ENCODE results near the gene ZNF672.

GRCh38 chr1:248849637-248850036 lies 11.6 kb downstream of the ZNF672 start:
- TF ChIP-seq, protein P1, sequence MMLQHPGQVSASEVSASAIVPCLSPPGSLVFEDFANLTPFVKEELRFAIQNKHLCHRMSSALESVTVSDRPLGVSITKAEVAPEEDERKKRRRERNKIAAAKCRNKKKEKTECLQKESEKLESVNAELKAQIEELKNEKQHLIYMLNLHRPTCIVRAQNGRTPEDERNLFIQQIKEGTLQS (IDR thresholded peaks at IDR 0.05), result no peak
- TF ChIP-seq SP1 (IDR thresholded peaks at IDR 0.05) (no peak), CTCF (IDR thresholded peaks at IDR 0.05; ENCODE audit: low read depth, low read length, missing input control) (no peak), RAD21 (IDR thresholded peaks at IDR 0.05) (no peak), YY1 (IDR thresholded peaks at IDR 0.05) (no peak), TAF1 (conservative IDR thresholded peaks at IDR 0.05) (no peak), JUND (IDR thresholded peaks at IDR 0.05) (no peak), EGR1 (IDR thresholded peaks at IDR 0.05; ENCODE audit: low read depth in 2 of 2) (no peak), GABPA (IDR thresholded peaks at IDR 0.05 in 1 of 2, conservative IDR thresholded peaks at IDR 0.05 in 1 of 2) (no peak), FOXA2 (IDR thresholded peaks at IDR 0.05) (no peak)
- TF ChIP-seq, protein P2, sequence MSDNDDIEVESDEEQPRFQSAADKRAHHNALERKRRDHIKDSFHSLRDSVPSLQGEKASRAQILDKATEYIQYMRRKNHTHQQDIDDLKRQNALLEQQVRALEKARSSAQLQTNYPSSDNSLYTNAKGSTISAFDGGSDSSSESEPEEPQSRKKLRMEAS (IDR thresholded peaks at IDR 0.05), result no peak
- TF ChIP-seq, protein P3, sequence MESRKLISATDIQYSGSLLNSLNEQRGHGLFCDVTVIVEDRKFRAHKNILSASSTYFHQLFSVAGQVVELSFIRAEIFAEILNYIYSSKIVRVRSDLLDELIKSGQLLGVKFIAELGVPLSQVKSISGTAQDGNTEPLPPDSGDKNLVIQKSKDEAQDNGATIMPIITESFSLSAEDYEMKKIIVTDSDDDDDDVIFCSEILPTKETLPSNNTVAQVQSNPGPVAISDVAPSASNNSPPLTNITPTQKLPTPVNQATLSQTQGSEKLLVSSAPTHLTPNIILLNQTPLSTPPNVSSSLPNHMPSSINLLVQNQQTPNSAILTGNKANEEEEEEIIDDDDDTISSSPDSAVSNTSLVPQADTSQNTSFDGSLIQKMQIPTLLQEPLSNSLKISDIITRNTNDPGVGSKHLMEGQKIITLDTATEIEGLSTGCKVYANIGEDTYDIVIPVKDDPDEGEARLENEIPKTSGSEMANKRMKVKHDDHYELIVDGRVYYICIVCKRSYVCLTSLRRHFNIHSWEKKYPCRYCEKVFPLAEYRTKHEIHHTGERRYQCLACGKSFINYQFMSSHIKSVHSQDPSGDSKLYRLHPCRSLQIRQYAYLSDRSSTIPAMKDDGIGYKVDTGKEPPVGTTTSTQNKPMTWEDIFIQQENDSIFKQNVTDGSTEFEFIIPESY (IDR thresholded peaks at IDR 0.05), result no peak
- TF ChIP-seq, protein P4, sequence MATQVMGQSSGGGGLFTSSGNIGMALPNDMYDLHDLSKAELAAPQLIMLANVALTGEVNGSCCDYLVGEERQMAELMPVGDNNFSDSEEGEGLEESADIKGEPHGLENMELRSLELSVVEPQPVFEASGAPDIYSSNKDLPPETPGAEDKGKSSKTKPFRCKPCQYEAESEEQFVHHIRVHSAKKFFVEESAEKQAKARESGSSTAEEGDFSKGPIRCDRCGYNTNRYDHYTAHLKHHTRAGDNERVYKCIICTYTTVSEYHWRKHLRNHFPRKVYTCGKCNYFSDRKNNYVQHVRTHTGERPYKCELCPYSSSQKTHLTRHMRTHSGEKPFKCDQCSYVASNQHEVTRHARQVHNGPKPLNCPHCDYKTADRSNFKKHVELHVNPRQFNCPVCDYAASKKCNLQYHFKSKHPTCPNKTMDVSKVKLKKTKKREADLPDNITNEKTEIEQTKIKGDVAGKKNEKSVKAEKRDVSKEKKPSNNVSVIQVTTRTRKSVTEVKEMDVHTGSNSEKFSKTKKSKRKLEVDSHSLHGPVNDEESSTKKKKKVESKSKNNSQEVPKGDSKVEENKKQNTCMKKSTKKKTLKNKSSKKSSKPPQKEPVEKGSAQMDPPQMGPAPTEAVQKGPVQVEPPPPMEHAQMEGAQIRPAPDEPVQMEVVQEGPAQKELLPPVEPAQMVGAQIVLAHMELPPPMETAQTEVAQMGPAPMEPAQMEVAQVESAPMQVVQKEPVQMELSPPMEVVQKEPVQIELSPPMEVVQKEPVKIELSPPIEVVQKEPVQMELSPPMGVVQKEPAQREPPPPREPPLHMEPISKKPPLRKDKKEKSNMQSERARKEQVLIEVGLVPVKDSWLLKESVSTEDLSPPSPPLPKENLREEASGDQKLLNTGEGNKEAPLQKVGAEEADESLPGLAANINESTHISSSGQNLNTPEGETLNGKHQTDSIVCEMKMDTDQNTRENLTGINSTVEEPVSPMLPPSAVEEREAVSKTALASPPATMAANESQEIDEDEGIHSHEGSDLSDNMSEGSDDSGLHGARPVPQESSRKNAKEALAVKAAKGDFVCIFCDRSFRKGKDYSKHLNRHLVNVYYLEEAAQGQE (IDR thresholded peaks at IDR 0.05), result no peak

Data from liver (tissue), 3 donors.